GM18499 (cell line): ENCODE measurements around the gene GPS2.

Source experiments
- ATAC-seq: cut with Tn5 transposase; IDR thresholded peaks from one replicate; pipeline ENCODE4 v1.9.1; 2021; ENCODE audit warnings: moderate number of reproducible peaks; ENCODE audit not compliant: insufficient read depth, unreplicated experiment

GPS2 gene

DNA sequence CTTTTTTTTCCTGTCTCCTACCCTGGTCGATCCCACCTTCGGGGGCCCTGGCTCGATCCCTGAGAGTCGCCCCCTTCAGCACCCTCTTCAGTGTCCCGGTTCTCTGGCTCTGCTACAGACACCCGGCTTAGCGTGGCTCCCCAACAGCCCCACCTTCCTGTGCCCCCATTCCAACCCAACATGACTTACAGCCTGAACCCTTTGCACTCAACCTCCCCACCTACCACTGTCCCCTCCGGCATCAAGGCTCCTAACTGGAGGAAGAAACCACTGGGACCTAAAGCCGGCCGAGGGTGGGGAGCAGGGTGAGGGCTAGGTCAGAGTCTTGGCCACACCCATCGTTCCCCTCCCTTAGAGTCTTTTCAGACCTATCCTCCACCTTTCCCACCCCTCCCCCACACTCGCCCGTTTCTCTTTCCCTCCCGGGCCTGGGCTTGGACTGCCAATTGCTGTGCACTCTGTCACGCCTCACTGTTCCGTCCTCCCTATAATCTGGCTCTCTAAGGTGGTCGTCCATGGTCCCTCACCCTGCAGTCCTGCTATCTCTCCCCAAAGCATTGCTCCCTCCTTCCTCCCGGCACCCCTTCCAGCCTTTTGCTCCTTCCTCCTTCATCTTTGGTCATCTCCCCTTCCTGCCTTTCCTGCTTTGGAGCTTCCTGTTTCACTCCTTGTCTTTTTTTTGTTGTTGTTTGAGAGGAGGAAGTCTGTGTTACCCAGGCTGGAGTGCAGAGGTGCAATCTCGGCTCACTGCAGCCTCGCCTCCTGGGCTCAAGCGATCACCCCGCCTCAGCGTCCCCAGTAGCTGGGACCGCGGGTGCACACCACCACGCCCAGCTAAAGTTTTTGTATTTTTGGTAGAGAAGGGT, 52.0 kb downstream of the GPS2 start:
- ATAC-seq: no peak
